GM19452 (cell line): ENCODE results near the gene SHISAL2B.
"Not testable (repeated sequence)": the region's sequence is repeated elsewhere in the genome, so short reads cannot be mapped to it uniquely, and the experiment has no call there.

Experiments
- ATAC-seq: cut with Tn5 transposase; IDR thresholded peaks from one replicate; pipeline ENCODE4 v1.9.1; 2021; ENCODE audit not compliant: unreplicated experiment

SHISAL2B gene

GRCh38 chr5:64690417-64691151 is at the start of gene SHISAL2B:
Gene SHISAL2B (plus strand): TSS chr5:64690503. CDS start chr5:64690624, 121 bp downstream.
- ATAC-seq: no peak

GRCh38 chr5:64644831-64645230 is 45.5 kb upstream of the SHISAL2B start:
- ATAC-seq: no peak

GRCh38 chr5:64646169-64646568 is 44.1 kb upstream of the SHISAL2B start:
- ATAC-seq: no peak

GRCh38 chr5:64649512-64649911 is 40.8 kb upstream of the SHISAL2B start:
- ATAC-seq: no peak

GRCh38 chr5:64653766-64654560 is 36.3 kb upstream of the SHISAL2B start:
- no peak for ATAC-seq

GRCh38 chr5:64654561-64654938 is 35.8 kb upstream of the SHISAL2B start:
- no peak for ATAC-seq

- ATAC-seq: no peak
Measured at GRCh38 chr5:64655596-64655995, 34.7 kb upstream of the SHISAL2B start.

GRCh38 chr5:64659289-64659688 is 31.0 kb upstream of the SHISAL2B start:
- ATAC-seq: no peak

GRCh38 chr5:64663181-64663580 is 27.1 kb upstream of the SHISAL2B start:
- not testable (repeated sequence) for ATAC-seq

- ATAC-seq: no peak
Measured at GRCh38 chr5:64665243-64665642, 25.1 kb upstream of the SHISAL2B start.

- no peak for ATAC-seq
Measured at GRCh38 chr5:64666078-64666477, 24.2 kb upstream of the SHISAL2B start.

- ATAC-seq: no peak
Measured at GRCh38 chr5:64667068-64667467, 23.2 kb upstream of the SHISAL2B start.

- ATAC-seq: no peak
Measured at GRCh38 chr5:64670277-64670676, 20.0 kb upstream of the SHISAL2B start.

- ATAC-seq: no peak
Measured at GRCh38 chr5:64671678-64672077, 18.6 kb upstream of the SHISAL2B start.

- no peak for ATAC-seq
Measured at GRCh38 chr5:64678374-64678773, 11.9 kb upstream of the SHISAL2B start.

GRCh38 chr5:64680289-64680688 is 10.0 kb upstream of the SHISAL2B start:
- no peak for ATAC-seq

GRCh38 chr5:64682608-64683007 is 7.7 kb upstream of the SHISAL2B start:
- no peak for ATAC-seq

- ATAC-seq: no peak
Measured at GRCh38 chr5:64685866-64686265, 4.4 kb upstream of the SHISAL2B start.

- ATAC-seq: no peak
Measured at GRCh38 chr5:64688391-64688790, 1.9 kb upstream of the SHISAL2B start.

- ATAC-seq: no peak
Measured at GRCh38 chr5:64688965-64689364, 1.3 kb upstream of the SHISAL2B start.

- no peak for ATAC-seq
Measured at GRCh38 chr5:64690104-64690416, 243 bp upstream of the SHISAL2B start.

GRCh38 chr5:64691291-64691690 is 988 bp downstream of the SHISAL2B start:
- no peak for ATAC-seq

- ATAC-seq: no peak
Measured at GRCh38 chr5:64693636-64694035, 3.3 kb downstream of the SHISAL2B start.
